Right atrium auricular region (tissue), 2 donors: ENCODE measurements around the gene SYT9. TPM values are rescaled to one million over a fixed set of nuclear protein-coding genes. Genes with fewer than 3 reads are reported as not detected.

ENCODE experiments used
- DNase-seq: peaks from one replicate; pipeline ENCODE4 v3.0.0-alpha.2; 2019; ENCODE audit warnings: low spot score
- H3K27ac ChIP-seq, 2 donors: fragments of 200-600 bp; sonication (generic); 1 replicate in 1 of 2; 2 replicates in 1 of 2; pipeline ENCODE4 v1.5.1; 2016 to 2019
- H3K27me3 ChIP-seq, 2 donors: fragments of 200-600 bp; sonication (generic); one replicate each; pipeline versions ENCODE4 v1.5.1 to v1.6.0; 2017 to 2019
- H3K36me3 ChIP-seq: fragments of 200-600 bp; sonication (generic); one replicate; pipeline ENCODE4 v1.5.1; 2016
- H3K4me1 ChIP-seq, 2 donors: fragments of 200-600 bp; sonication (generic); one replicate each; pipeline versions ENCODE4 v1.5.1 to v1.6.0; 2017 to 2019
- H3K4me3 ChIP-seq, 2 donors: fragments of 200-600 bp; sonication (generic); 1 replicate in 1 of 2; 2 replicates in 1 of 2; pipeline ENCODE4 v1.5.1; 2017 to 2019; ENCODE audit warnings: mild to moderate bottlenecking in 1 of 2, moderate library complexity in 1 of 2
- H3K9me3 ChIP-seq, 2 donors: fragments of 200-600 bp; sonication (generic); one replicate each; pipeline ENCODE4 v1.5.1; 2019
- total RNA-seq, 2 donors: library from RNA; depleted of rRNA; stranded (reverse); fragments of >200 nt; gene quantifications; one replicate each; pipeline ENCODE4 v1.1.0, GENCODE V29; 2016
- TF ChIP-seq, protein P1 (sequence below), 2 donors: fragments of 200-600 bp; sonication (generic); IDR thresholded peaks; one replicate each; pipeline ENCODE4 v1.5.1; 2019; ENCODE audit warnings: antibody characterized with exemption in 2 of 2

The SYT9 gene
- total RNA-seq, 2 donors from 2014 or later = 0.16 to 0.74 TPM

DNA sequence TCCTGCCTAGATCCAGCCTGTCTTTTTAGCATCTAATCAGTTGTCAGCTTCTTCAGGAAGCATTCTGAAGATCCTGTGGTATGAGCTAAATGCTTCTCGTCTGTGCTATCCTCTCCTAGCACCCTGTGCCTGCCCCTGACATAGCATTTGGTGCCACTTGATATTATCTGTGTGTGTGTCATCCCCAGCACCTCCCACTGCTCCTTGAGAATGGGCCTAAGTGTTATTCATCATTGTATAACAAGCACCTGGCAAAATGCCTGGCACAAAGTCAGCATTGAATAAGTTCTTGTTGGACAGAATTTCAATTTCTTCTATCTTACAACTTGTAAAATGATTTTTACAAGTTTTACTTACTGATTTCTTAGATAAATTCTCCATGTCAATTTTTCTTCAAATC lies 205.5 kb downstream of the SYT9 start:
- H3K4me1 ChIP-seq = no peaks in the 10 kb centered on the region
- H3K36me3 ChIP-seq = no peaks in the 10 kb centered on the region
- no peak overlapping the region for H3K4me3 ChIP-seq
- TF ChIP-seq, protein P1, sequence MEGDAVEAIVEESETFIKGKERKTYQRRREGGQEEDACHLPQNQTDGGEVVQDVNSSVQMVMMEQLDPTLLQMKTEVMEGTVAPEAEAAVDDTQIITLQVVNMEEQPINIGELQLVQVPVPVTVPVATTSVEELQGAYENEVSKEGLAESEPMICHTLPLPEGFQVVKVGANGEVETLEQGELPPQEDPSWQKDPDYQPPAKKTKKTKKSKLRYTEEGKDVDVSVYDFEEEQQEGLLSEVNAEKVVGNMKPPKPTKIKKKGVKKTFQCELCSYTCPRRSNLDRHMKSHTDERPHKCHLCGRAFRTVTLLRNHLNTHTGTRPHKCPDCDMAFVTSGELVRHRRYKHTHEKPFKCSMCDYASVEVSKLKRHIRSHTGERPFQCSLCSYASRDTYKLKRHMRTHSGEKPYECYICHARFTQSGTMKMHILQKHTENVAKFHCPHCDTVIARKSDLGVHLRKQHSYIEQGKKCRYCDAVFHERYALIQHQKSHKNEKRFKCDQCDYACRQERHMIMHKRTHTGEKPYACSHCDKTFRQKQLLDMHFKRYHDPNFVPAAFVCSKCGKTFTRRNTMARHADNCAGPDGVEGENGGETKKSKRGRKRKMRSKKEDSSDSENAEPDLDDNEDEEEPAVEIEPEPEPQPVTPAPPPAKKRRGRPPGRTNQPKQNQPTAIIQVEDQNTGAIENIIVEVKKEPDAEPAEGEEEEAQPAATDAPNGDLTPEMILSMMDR (IDR thresholded peaks at IDR 0.05) = no peak
- H3K27me3 ChIP-seq = no peaks in the 10 kb centered on the region
- no peak for DNase-seq
- H3K9me3 ChIP-seq = no peaks in the 10 kb centered on the region
- H3K27ac ChIP-seq = no peak overlapping the region

DNA sequence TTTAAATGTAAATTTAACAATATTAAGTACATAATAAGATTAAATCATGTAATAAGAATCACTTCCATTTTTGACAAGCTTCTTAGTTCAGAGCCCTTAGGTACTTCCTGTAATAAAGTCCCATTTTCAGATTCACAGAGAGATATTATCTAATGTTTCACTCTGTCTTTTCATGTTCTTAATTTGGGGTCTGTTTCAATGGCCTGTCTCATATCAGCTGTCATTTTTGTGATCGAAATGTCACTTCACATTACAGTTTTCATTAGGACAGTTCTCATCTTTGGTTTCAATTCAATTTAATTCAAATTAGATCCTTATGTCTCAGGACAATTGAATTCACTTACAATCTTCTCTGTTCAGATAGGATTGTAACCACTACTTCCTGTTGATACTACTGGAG lies 211.0 kb downstream of the SYT9 start:
- Histone ChIP-seq H3K27ac (no peak overlapping the region), H3K4me1 (no peaks in the 10 kb centered on the region), H3K9me3 (no peaks in the 10 kb centered on the region), H3K4me3 (no peak overlapping the region), H3K27me3 (no peaks in the 10 kb centered on the region), H3K36me3 (no peaks in the 10 kb centered on the region)
- TF ChIP-seq, protein P1 (IDR thresholded peaks at IDR 0.05) = no peak
- DNase-seq = no peak

DNA sequence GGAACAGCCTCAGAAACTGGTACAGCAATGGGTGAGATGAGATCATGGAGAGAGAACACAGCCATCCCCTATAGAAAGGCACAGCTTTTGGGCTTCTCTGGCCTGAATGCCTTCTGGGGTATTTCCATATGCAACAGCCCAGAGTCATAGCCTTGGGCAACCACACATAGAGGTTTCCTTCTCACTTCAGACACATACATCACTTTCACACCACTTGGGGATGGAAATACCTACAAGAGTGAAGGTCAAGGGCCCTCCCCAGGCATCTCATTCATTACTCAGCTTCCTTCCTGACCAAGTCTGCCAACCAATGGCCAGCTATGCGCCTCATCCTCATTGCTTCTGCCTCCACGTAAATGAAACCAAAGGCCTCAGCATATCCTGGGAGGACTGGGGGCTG lies 215.9 kb downstream of the SYT9 start:
- TF ChIP-seq, protein P1 (IDR thresholded peaks at IDR 0.05) = no peak
- H3K4me1 ChIP-seq = no peaks in the 10 kb centered on the region
- no peaks in the 10 kb centered on the region for H3K36me3 ChIP-seq
- no peaks in the 10 kb centered on the region for H3K27me3 ChIP-seq
- H3K27ac ChIP-seq = no peak overlapping the region
- H3K4me3 ChIP-seq = no peak overlapping the region
- no peaks in the 10 kb centered on the region for H3K9me3 ChIP-seq
- no peak for DNase-seq

DNA sequence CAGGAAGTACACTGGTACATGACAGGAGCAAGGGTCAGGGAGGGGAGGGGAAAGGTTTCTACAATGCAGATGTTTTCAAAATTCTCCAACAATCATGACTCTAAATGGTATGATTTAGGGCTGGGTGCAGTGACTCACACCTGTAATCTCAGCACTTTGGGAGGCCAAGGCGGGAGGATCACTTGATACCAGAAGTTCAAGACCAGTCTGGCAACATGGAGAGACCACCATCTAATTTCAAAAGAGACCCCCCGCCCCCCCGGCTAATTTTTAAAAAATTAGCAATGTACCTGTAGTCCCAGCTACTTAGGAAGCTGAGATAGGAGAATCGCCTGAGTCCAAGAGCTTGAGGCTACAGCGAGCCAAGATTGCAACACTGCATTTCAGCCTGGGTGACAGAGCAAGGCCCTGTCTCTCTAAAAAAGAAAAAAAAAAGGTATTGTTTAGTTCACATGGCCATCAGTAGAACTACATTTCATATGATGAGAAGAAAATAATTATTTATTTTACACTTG lies 217.7 kb downstream of the SYT9 start:
- no peaks in the 10 kb centered on the region for H3K27me3 ChIP-seq
- no peaks in the 10 kb centered on the region for H3K4me1 ChIP-seq
- no peaks in the 10 kb centered on the region for H3K9me3 ChIP-seq
- H3K27ac ChIP-seq = no peak overlapping the region
- no peaks in the 10 kb centered on the region for H3K36me3 ChIP-seq
- H3K4me3 ChIP-seq = no peak overlapping the region
- TF ChIP-seq, protein P1 (IDR thresholded peaks at IDR 0.05) = no peak
- no peak for DNase-seq

DNA sequence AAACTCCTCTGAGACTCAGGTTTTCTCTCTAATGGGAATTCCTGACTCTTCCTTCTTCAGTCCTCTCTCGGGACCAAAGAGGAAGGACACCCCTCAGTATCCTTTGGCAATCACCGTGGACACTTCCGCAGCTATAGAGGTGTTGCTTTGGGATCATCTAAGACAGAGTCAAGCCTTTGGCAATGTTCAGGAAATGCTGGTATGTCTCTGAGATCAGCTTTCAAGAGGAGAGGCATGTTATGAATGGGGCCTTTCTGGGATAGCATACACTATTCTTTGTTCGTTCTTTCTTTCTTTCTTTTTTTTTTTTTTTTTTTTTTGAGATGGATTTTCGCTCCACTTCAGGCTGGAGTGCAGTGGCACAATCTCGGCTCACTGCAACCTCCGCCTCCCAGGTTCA lies 219.4 kb downstream of the SYT9 start:
- Histone ChIP-seq H3K4me1 (no peaks in the 10 kb centered on the region), H3K4me3 (no peak overlapping the region), H3K36me3 (no peaks in the 10 kb centered on the region)

DNA sequence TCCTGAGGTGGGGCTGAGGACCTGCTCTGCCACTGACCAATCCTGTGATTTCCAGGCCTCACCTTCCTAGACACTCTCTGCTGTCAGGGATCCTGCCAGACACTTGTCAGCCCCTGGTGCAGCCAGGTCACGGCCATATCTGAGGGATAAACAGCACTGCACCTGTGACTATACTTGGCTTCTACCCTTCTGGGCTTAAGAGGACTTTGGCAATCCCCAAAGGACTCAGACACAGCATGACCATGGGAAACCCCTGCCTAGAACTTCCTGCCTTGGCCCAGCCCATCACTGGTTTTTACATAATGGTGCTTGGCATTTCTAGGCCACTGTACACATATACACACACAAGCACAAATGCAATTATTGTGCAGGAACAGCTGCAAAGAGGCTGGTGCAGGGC lies 222.0 kb downstream of the SYT9 start:
- no peaks in the 10 kb centered on the region for H3K9me3 ChIP-seq
- H3K4me1 ChIP-seq = no peaks in the 10 kb centered on the region
- H3K27ac ChIP-seq = no peak overlapping the region
- TF ChIP-seq, protein P1 (IDR thresholded peaks at IDR 0.05) = no peak
- DNase-seq = no peak
- H3K27me3 ChIP-seq = no peaks in the 10 kb centered on the region
- H3K4me3 ChIP-seq = no peak overlapping the region
- no peaks in the 10 kb centered on the region for H3K36me3 ChIP-seq

More for the DNA sequence above, 219.4 kb downstream of the SYT9 start:
- DNase-seq = no peak
- H3K9me3 ChIP-seq = no peaks in the 10 kb centered on the region
- no peaks in the 10 kb centered on the region for H3K27me3 ChIP-seq
- no peak overlapping the region for H3K27ac ChIP-seq
- TF ChIP-seq, protein P1 (IDR thresholded peaks at IDR 0.05) = no peak
